Spleen (tissue), 7 donors: ENCODE results near the gene CHST5.
"Not testable (repeated sequence)": the region's sequence is repeated elsewhere in the genome, so short reads cannot be mapped to it uniquely, and the experiment has no call there.

Experiments
- CTCF ChIP-seq, 11 experiments: fragments of 200-600 bp in 7 of 11; fragments of 450-650 bp in 4 of 11; sonication (generic) in 4 of 11; IDR thresholded peaks in 8 of 11; conservative IDR thresholded peaks in 3 of 11; 1 replicate in 7 of 11; 2 replicates in 4 of 11; pipeline versions ENCODE4 v1.4.0 to v1.8.0; 2016 to 2021; ENCODE audit warnings: antibody characterized with exemption in 11 of 11, inconsistent platforms in 4 of 11, mild to moderate bottlenecking in 1 of 11
- POLR2AphosphoS5 ChIP-seq, 3 donors: sonication (generic); formaldehyde crosslinking; IDR thresholded peaks; one replicate each; pipeline ENCODE4 v1.5.1; 2017; ENCODE audit warnings: antibody characterized with exemption in 3 of 3
- donor health status: DM: no; HTN: no; CAD: no; lungs with moderate emphysema.
- donor health status: DM: no; HTN: no; CAD: no.
- donor health status: DM: no; HTN: no; CAD: no.

- not testable (repeated sequence) for TF ChIP-seq CTCF (IDR thresholded peaks at IDR 0.05 in 8 of 11, conservative IDR thresholded peaks at IDR 0.05 in 3 of 11); POLR2AphosphoS5 (IDR thresholded peaks at IDR 0.05)
Observed at GRCh38 chr16:75542462-75542861, 6.6 kb upstream of the CHST5 start.
